Measurements from ENCODE around the gene ZNF232. TPM values are rescaled to one million over a fixed set of nuclear protein-coding genes. Genes with fewer than 3 reads are reported as not detected.
"Not testable (repeated sequence)": the region's sequence is repeated elsewhere in the genome, so short reads cannot be mapped to it uniquely, and the experiment has no call there.

Gene ZNF232
- total RNA-seq, 2 experiments from 2014 or later, result 16.5 to 19.3 TPM

- Mint-ChIP-seq H3K4me1 (ENCODE audit: low read depth) (no peaks in the 10 kb centered on the region), H3K4me3 (no peak overlapping the region), H3K27ac (no peak overlapping the region), H3K27me3 (peaks cover 36% of the 10 kb centered on the region), H3K36me3 (ENCODE audit: low read depth) (no peaks in the 10 kb centered on the region), H3K9me3 (no peaks in the 10 kb centered on the region)
- intact Hi-C loops (cut with micrococcal nuclease), result no loop called here
- TF ChIP-seq CTCF (IDR thresholded peaks at IDR 0.05), result no peak
- CTCF ChIA-PET, result no interaction called here
- POLR2A ChIA-PET, result no interaction called here
- DNase-seq (no peak), ATAC-seq (no peak)
Observed at GRCh38 chr17:5121186-5121841, 9.6 kb upstream of the ZNF232 start.

DNA sequence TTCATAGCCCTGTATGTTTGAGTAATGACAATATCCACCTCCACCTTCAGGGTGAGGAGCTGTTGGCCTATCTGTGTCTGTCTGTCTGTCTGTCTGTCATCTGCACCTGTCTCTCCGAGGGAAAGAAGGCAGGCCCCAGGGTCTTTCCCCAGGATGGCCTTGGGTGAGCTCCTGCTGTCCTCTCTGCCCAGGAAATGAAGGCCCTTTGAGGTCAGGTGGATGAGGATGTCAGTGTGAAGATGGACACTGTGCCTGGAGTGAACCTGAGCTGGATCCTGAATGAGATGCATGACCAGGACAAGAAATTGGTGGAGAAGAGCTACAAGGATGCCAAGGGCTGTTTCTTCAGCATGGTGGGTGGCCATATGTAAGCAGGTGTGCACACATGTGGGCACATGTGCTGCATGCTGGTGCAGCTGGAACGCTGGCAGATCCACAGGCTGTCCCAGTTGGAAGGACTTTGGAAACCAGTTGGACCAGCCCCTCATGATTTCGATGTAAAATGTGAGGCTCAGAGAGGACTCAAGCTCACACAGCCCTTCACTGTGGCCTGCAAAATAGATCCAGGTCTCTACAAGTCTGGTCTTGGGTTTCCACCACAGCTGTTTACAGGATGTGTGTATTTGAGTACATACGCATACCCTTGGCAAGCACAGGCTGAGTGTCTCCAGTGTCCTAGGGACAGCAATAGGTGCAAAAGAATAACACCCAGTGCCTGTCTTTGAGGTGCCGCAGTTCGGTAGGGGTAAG lies 8.9 kb upstream of the ZNF232 start:
- H3K36me3 Mint-ChIP-seq (ENCODE audit: low read depth); H3K4me3 Mint-ChIP-seq; CTCF ChIA-PET; H3K27ac Mint-ChIP-seq; intact Hi-C loops (cut with micrococcal nuclease); H3K4me1 Mint-ChIP-seq (ENCODE audit: low read depth); ATAC-seq; DNase-seq; POLR2A ChIA-PET; H3K9me3 Mint-ChIP-seq: not testable (repeated sequence)
- H3K27me3 Mint-ChIP-seq, result peaks cover 40% of the 10 kb centered on the region

- Mint-ChIP-seq H3K4me3 (no peak overlapping the region), H3K27ac (no peak overlapping the region), H3K36me3 (ENCODE audit: low read depth) (peaks cover 1% of the 10 kb centered on the region), H3K4me1 (ENCODE audit: low read depth) (no peaks in the 10 kb centered on the region), H3K27me3 (peaks cover 42% of the 10 kb centered on the region), H3K9me3 (no peaks in the 10 kb centered on the region)
- ChIA-PET POLR2A (no interaction called here), CTCF (no interaction called here)
- DNase-seq (no peak), ATAC-seq (no peak)
- TF ChIP-seq CTCF (IDR thresholded peaks at IDR 0.05), result no peak
- intact Hi-C loops (cut with micrococcal nuclease), result no loop called here
Observed at GRCh38 chr17:5120036-5120435, 8.4 kb upstream of the ZNF232 start.

GRCh38 chr17:5118219-5118618 lies 6.5 kb upstream of the ZNF232 start:
- H3K36me3 Mint-ChIP-seq (ENCODE audit: low read depth), result peaks cover 18% of the 10 kb centered on the region
- DNase-seq (no peak), ATAC-seq (no peak)
- no peak overlapping the region for H3K27ac Mint-ChIP-seq
- ChIA-PET POLR2A (interaction anchor here (1.4 kb wide), 1 partner anchor 10 kb away, joined by 4 read pairs; no protein-coding TSS in a partner anchor), CTCF (no interaction called here)
- peaks cover under 1% of the 10 kb centered on the region for H3K4me1 Mint-ChIP-seq (ENCODE audit: low read depth)
- H3K4me3 Mint-ChIP-seq, result no peak overlapping the region
- no peak for TF ChIP-seq CTCF (IDR thresholded peaks at IDR 0.05)
- no peaks in the 10 kb centered on the region for H3K9me3 Mint-ChIP-seq
- H3K27me3 Mint-ChIP-seq, result peaks cover 35% of the 10 kb centered on the region
- intact Hi-C loops (cut with micrococcal nuclease), result no loop called here

DNA sequence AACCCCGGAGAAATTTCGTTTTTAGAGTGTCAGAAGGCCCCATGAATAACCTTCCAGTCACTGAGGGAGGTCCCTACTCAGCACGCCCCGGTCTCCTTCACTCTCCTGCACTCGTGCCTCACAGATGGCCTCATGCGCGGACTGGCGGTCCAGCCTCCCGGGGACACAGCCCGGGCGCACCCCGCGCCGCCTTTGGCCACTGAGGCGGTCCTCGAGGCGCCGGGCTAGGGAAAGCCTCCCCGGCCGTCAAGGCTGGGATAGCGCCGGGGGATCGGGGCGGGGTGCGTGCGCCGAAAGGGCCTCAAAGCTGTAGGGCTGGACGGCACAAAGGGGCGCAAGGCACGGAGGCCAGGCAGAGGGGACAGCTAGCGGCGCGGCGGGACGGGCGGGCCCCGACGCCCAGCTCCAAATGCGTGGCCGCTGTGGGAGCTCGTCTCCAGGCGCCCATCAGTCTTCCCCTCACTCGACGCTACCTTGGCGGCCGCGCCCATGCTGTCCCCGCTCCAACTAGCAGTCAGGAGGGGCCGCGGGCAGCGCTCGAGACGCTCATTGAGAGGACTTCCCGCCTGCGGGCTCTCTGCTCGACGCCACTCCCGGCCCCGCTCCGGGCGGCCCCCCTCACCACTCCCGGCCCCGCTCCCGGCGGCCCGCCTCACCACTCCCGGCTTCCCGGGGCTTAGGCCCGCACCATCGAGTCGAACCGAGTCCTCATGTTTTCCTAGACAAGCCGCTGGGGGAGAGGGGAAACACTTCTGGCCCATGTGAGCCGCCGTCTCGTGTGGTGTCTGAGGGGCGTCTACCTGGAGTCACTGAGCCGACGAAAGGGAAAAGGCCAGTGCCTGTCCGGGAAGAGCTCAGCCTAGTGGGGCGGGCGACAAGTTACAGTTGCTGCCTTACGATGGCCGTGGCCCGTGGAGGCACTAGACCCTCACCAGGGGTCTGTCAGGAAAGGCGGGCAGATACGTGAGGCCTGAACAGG lies 4.3 kb upstream of the ZNF232 start, which contains the start of gene USP6:
USP6 (plus strand) TSS at position 360 of the 979 bp plus-strand sequence. CDS start 14,336 bp downstream, outside the sequence.
- Mint-ChIP-seq H3K27ac (no peak within 1 kb of the TSS), H3K4me1 (ENCODE audit: low read depth) (peaks cover 5% of the 10 kb centered on the region), H3K36me3 (ENCODE audit: low read depth) (peaks cover 24% of the 10 kb centered on the region), H3K9me3 (no peaks in the 10 kb centered on the region), H3K4me3 (no peak within 1 kb of the TSS), H3K27me3 (peaks cover 25% of the 10 kb centered on the region)
- TF ChIP-seq CTCF (IDR thresholded peaks at IDR 0.05), result no peak
- CTCF ChIA-PET, result no interaction called here
- DNase-seq, result no peak
- intact Hi-C loops (cut with micrococcal nuclease), result no loop called here
- POLR2A ChIA-PET, result interaction anchor here (0.8 kb wide), 1 partner anchor 8 kb away, joined by 4 read pairs; no protein-coding TSS in a partner anchor
- no peak for ATAC-seq

Data from activated CD8-positive, alpha-beta T cell treated with anti-CD3 and anti-CD28 coated beads for 36 hours (primary cell).